CD4-positive, alpha-beta T cell treated with Interleukin-10 for 1 hour (primary cell): ENCODE data around the gene SSBP3.
A peak's percentile ranks its signal among the peaks of the same experiment; 100 is the strongest.
"Not testable (repeated sequence)": the region's sequence is repeated elsewhere in the genome, so short reads cannot be mapped to it uniquely, and the experiment has no call there.

Experiments used
- DNase-seq: peaks from one replicate; pipeline ENCODE4 v3.0.0-alpha.2; 2020

Gene SSBP3

GRCh38 chr1:54391450-54392209 is 14.6 kb downstream of the SSBP3 start:
- DNase-seq = no peak

- DNase-seq = no peak
Observed at GRCh38 chr1:54390655-54391054, 15.5 kb downstream of the SSBP3 start.

- not testable (repeated sequence) for DNase-seq
Observed at GRCh38 chr1:54389608-54390007, 16.6 kb downstream of the SSBP3 start.

- DNase-seq = no peak
Observed at GRCh38 chr1:54387419-54387818, 18.8 kb downstream of the SSBP3 start.

GRCh38 chr1:54385727-54386022 is 20.5 kb downstream of the SSBP3 start:
- DNase-seq = no peak

GRCh38 chr1:54384918-54385726 is 21.1 kb downstream of the SSBP3 start:
- DNase-seq = no peak

- DNase-seq = no peak
Observed at GRCh38 chr1:54384471-54384870, 21.7 kb downstream of the SSBP3 start.

- no peak for DNase-seq
Observed at GRCh38 chr1:54381524-54381923, 24.7 kb downstream of the SSBP3 start.

GRCh38 chr1:54380290-54380882 is 25.8 kb downstream of the SSBP3 start:
- DNase-seq = peak; percentile 35

- no peak for DNase-seq
Observed at GRCh38 chr1:54379555-54380289, 26.5 kb downstream of the SSBP3 start.

- DNase-seq = no peak
Observed at GRCh38 chr1:54378874-54379554, 27.2 kb downstream of the SSBP3 start.

GRCh38 chr1:54378157-54378873 is 27.9 kb downstream of the SSBP3 start:
- no peak for DNase-seq

- no peak for DNase-seq
Observed at GRCh38 chr1:54377040-54377691, 29.0 kb downstream of the SSBP3 start.

GRCh38 chr1:54376430-54377039 is 29.7 kb downstream of the SSBP3 start:
- no peak for DNase-seq

- DNase-seq = no peak
Observed at GRCh38 chr1:54375712-54376429, 30.3 kb downstream of the SSBP3 start.

- DNase-seq = no peak
Observed at GRCh38 chr1:54375298-54375697, 30.9 kb downstream of the SSBP3 start.

GRCh38 chr1:54374766-54375165 is 31.4 kb downstream of the SSBP3 start:
- DNase-seq = no peak

GRCh38 chr1:54372978-54373377 is 33.2 kb downstream of the SSBP3 start:
- DNase-seq = no peak

GRCh38 chr1:54371942-54372275 is 34.3 kb downstream of the SSBP3 start:
- DNase-seq = no peak
